ENCODE data around the gene TOP2A.

The TOP2A gene, protein sequence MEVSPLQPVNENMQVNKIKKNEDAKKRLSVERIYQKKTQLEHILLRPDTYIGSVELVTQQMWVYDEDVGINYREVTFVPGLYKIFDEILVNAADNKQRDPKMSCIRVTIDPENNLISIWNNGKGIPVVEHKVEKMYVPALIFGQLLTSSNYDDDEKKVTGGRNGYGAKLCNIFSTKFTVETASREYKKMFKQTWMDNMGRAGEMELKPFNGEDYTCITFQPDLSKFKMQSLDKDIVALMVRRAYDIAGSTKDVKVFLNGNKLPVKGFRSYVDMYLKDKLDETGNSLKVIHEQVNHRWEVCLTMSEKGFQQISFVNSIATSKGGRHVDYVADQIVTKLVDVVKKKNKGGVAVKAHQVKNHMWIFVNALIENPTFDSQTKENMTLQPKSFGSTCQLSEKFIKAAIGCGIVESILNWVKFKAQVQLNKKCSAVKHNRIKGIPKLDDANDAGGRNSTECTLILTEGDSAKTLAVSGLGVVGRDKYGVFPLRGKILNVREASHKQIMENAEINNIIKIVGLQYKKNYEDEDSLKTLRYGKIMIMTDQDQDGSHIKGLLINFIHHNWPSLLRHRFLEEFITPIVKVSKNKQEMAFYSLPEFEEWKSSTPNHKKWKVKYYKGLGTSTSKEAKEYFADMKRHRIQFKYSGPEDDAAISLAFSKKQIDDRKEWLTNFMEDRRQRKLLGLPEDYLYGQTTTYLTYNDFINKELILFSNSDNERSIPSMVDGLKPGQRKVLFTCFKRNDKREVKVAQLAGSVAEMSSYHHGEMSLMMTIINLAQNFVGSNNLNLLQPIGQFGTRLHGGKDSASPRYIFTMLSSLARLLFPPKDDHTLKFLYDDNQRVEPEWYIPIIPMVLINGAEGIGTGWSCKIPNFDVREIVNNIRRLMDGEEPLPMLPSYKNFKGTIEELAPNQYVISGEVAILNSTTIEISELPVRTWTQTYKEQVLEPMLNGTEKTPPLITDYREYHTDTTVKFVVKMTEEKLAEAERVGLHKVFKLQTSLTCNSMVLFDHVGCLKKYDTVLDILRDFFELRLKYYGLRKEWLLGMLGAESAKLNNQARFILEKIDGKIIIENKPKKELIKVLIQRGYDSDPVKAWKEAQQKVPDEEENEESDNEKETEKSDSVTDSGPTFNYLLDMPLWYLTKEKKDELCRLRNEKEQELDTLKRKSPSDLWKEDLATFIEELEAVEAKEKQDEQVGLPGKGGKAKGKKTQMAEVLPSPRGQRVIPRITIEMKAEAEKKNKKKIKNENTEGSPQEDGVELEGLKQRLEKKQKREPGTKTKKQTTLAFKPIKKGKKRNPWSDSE (N-terminal part only)

DNA sequence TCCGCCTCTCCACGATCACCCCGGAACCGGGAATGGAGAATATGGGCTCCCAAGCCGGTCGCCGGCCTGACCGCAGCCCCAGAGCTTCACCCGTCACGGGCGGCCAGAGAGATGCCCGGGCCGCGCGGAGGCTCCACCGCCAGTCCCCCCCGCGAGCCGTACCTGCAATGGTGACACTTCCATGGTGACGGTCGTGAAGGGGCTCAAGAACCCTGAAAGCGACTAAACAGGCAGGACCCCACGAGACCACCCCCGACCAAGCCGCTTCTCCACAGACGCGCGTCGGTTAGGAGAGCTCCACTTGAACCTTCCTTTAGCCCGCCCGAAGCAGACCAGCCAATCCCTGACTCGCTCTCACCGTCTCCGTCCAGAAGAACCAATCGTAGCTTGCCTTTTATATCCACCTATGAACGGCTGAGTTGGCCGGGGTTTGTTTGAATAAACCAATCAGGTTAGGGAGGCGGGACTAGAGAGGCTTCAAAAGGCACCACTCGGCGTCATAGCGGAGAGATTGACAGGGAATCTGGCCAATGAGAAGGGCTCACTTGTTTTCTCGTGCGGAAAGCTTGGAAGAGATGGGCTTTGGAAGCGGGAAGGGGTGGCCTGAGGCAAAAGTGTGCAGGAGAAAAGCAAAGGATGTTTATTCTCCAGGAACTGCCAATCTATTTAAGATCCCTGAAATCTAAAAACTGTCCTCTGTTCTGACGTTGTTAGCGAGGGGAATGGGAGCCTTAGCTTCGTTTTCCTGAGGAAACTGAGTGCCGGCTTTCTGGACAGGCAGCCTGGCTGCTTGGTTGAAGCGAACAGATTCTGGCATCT lies at the start of gene TOP2A:
Gene TOP2A (minus strand): TSS at position 288 of the 819 bp plus-strand sequence. CDS start 105 bp downstream, at position 183.
- DNase-seq: peak; percentile 99

DNA sequence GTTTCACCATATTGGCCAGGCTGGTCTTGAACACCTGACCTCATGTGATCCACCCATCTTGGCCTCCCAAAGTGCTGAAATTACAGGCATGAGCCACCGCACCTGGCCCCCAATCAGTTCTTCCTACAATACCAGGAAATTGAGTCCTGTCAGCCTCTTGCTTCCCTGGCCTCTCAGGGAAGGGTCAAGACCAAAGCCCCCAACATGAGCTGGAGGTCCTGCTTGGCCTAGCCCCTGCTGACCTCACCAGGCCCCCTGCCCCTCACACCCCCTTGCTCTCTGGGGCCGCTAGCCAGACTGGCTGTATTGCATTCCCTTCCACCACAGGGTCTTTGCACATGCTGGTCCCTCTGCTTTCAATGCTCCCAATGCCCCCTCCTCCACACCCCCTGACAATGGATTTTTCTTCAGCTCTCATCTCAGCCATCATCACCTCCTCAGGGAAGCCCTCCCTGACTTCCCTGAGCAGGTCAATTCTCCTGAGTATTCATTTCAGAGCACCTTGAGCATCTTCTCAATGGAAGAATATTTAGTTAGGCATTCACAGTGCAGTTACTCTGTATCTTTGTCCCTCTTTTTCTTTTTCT lies 49.7 kb upstream of the TOP2A start:
- no peak for DNase-seq

DNA sequence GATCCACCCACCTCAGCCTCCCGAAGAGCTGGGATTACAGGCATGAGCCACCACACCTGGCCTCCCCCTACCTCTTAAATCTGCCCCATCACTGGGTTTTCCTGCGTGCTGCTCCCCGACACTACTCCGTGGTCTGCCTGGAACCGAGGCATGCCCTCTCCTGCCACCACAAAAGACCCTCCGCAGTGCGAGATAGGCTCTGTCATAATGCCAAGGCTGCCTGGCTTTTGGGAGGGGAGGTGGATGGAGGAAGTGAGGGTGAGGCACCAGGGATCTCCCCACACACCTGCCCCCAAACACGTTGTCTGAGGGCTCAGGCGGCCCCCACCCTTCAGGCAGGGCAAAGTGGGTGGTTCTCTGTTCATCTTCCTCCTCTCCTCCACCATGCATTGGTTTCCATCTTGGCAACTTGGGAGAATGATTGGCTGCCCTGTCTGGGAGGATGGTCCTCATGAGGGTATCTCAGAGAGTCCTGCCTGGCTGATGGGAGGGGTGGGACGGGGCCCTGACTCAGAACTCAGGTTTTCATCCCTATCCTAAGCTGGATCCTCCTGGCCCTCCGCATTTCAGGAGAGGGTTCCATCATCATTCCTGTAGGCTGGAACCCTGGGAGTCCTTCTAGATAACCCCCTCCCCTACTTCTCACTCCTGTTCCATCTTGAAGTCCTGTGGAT lies 48.7 kb upstream of the TOP2A start:
- DNase-seq: no peak

DNA sequence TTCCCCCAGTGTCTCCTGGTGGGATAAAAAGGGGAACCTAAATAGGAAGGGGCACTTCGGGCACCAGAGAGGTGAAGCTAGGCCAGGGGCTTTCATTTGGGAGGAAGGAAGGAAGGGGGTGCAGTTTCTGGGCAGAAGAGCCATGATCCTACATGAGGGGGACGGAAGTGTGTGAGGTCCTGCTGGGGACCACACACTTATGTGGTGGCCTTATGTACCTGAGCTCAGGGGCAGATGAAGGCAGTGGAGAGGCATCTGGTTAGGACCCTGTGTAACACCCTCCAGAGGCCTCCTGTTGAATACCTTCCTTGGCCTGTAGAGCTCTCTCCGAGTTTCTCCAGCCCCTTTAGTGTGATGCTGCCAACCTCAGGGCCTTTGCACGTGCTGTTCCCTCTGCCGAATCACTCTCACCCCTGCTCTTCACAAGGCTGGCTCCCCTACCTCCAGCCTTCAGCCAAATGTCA lies 46.7 kb upstream of the TOP2A start:
- DNase-seq: no peak

DNA sequence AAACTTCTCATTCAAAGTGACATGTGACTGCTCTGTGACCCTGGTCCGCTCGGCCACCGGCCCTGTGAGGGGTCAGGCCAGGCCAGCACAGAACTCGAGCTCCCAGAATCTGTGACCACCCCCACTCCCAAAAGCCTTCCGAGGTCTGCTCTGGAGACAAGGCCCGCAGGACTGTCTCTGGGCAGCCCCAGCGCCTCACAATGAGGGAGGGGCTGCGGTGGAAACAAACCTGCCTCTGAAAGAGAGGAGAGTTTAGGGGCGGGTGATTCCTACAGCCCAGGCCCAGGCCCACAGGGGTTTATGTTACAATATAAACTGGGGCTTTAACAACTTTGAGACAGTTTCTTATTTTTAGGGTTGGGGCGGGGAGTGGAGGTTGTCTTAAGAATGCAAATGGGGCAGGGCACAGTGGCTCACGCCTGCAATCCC lies 45.4 kb upstream of the TOP2A start:
- DNase-seq: no peak

DNA sequence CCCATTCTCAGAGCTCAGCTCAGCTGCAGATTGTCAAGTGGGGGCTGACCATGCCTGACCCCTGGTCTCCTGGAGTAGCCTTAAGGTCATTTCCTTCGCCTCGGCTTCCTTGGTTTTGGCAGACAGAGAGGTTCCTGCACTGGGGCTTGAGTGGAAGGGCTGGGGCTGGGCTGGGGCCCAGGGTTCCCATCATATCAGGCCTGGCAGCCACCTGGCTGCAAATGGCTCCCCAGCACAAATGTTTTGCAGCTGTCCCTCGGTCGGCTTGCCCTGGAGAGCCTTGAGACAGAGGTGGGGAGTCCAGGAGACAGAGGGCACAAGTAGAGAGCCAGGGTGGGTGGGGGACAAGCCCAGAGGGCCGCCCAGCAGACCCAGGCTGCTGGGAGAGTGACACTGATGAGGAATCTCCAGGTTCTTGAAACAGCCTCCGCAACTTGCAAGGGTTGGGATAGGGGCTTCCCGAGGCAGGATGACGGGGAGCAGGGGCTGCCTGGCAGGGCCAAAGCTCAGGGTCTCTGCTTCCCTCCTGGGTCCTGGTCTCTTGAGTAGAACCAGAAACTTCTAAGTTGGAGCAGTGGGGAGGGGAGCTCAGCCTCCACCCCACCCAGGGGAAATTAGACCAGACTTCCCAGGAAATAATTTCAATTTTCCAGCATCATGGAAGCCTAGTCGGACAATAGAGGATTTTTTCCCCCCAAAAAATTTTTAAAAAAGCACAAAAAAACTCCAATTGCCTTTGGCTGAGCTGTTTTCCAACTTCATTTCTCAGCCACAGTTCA lies 44.8 kb upstream of the TOP2A start:
- DNase-seq: no peak

DNA sequence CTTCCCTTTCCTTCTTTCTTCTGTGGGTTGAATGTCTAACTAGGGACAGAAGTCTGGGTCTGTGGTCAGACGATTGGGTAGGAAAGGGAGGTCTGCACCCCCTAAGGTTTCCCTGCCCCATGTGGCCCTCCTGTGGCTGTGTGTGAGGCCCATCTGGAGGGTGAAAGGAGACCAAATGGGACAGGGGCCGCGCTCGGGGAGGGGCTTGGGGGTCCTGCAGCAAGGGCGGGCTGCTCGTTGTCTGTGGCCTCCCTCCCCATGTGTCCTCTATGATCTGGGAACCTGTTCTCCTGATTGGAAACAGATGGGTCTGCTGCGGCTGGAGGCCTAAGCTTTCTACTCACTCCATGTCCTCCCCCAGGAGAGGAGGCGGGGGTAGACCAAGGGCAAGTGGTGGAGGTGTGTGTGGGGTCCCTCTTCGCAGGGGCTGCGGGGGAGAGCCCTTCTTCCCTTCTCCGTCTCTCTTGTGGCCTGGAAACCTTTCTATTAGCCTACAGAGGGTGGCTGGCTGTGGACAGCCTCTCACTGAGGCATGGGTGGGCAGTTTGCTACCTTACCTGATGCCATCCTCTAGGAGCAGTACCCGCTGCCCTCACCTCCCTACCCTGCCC lies 44.1 kb upstream of the TOP2A start:
- DNase-seq: no peak

DNA sequence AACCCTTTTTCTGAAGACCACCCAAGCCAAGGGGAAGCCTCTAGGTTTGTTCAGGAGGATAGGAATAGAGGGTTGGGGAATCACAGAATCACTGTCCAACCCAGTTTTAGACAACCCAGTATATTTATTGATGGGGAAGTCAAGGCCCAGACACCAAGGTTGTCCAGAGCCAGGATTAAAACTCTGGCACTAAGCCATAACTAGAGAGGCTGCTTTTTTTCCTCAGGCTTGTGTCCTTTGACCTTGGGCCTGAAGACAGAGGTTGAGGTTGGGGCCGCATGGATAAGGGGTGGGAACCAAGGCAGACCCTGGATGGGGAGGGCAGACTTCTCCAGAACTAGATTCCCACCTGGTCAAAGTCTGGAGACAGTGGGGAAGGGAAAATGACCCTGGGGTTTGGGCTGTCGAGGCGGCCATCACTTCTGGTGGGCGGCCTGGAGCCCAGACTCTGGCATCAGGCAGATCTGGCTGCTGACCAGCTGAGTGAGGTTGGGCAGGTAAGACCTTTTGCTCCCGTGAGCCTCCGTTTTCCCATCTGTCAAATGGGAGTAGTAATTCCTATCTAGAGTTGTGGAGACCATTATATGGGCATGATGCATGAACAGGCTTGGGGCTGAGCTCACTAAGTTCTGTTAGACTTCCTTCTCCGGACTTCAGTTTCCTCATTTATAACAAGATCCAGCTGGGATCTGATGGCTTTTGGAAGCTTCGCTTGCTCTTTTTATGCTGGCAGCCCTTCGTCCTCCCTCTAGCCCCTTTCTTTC lies 43.5 kb upstream of the TOP2A start:
- no peak for DNase-seq

DNA sequence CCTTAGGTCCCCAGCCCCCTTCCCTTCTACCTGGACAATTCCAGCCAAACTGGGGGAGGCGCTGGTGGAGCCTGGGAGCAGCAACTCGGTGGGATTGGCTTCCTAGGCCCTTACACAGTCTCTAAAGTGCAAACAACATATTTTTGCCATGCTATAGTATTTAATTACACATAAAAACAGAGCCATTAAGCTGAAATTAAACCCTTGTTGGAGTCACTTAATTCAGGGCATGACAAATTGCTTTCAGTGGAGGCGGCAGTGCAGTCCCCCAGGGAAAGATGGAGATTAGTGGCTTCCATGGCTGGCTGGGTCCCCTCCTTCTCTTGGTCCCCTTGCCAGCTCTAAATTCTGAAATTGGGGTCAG lies 42.9 kb upstream of the TOP2A start:
- DNase-seq: no peak

DNA sequence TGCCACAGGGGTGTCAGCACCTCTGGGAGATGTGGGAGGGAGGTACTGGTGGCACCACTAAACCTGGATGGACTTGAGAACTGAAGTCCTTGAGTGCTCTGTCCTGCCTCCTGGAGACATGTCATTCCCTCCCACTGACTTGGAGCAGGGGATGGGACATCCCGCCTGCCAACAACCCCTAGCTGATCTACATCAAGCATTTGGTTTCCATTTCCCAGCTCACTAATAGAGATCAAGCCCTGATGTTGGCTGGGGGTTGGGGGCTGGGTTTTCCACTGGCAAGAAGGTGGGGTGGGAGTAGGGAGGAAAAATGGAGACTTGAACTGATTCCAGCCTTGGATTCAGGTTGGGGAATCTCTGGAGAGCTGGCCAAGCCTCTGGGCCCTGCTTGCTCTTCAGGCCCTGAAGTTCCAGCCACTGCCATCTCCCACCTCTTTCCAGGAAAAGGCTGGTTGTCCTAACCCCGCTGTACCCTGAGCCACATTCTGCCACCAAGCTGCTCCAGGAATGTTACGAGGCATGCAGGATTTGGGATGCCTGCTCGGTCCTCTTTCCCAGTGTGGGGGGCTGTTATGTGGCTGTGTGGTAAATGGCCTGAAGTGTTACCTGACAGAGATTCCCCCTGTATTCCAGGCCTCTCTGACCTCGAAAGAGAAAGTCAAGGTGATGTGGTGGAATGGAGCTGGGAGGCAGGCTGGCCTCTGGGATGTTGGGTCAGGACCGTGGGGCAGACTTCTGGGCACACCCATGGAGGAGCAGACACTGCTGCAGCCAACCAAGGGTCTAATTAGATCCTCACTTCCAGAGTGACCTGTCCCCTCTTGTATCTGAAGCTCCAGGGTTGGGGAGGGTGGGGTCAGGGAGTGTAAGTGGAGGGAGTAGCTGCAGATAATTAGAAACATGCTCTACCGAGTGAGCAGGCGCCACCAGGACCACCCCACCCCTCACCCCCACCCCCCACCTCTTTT lies 42.2 kb upstream of the TOP2A start:
- DNase-seq: no peak

DNA sequence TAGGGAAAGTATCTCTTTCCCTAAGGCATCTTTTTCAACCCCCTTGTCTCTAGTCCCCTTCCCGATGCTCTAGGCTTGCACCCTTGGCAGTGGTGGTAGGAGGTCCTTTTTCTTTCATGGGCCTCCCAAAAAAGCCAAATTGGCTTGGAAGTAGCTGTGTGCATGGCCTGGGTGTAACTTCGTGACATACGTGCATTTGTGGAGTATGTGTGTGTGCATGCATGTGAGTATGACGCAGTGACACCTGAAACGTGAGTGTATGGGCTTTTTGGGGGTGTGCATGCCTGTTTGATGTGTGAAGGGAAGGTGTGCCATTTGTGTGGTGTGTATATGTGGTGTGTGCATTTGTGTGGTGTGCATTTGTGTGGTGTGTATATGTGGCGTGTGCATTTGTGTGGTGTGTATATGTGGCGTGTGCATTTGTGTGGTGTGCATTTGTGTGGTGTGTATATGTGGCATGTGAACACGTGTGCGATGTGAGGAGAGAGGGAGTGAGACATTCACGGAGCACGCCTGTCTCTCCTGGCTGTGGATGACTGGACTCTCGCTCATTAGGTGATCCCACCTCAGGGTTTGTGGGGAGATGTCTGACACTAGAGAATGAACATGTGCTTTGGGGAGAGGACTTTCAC lies 41.3 kb upstream of the TOP2A start:
- no peak for DNase-seq

DNA sequence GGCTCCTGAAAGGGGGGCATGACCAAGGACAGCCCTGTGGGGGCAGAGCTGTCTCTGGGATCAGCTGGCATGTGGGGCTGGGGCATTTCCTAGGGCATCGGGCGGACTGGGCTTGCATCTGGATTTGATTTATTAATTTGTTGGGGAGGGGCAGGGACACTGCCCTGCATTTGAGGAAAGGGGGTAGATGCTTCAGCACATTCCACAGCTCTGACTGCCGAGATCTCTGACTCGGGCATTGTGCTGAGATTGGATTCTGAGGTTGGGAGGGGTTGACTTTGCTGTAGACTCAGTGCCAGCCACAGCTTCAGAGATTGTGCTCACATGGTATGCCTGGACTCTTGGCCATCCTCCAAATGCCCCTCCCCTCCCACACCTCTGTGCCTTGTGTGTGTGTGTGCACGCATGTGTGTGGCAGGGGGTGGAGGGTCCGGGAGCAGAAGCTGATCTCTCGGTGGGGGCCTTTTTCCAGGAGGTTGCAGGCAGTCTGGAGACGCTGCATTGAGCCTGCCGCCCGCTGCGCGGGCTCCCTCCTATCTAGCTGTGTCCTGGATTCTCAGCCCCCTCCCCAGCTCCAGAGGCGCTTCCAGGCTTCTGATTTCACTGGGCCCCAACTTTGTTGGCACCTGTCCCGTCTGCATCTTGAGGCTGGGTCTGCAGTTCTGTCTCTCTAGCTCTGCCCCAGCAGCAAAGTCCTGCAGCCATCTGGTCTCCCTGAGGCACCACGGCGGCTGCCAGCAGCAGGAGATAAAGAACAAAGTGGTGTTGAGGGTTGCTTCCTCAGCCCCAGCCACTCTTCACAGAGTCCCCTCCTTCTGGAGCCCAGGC lies 40.5 kb upstream of the TOP2A start:
- DNase-seq: no peak

DNA sequence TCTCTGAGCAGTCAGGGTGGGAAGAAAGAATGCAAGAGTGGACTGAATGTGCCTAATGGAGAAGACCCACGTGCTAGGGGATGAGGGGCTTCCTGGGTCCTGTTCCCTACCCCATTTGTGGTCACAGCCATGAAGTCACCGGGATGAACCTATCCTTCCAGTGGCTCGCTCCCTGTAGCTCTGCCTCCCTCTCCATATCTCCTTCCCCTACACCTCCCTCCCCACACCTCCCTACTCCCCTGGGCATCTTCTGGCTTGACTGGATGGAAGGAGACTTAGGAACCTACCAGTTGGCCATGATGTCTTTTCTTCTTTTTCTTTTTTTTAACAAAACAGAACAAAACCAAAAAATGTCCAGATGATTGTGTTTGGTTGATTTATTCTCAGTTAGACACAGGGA lies 39.7 kb upstream of the TOP2A start:
- no peak for DNase-seq

DNA sequence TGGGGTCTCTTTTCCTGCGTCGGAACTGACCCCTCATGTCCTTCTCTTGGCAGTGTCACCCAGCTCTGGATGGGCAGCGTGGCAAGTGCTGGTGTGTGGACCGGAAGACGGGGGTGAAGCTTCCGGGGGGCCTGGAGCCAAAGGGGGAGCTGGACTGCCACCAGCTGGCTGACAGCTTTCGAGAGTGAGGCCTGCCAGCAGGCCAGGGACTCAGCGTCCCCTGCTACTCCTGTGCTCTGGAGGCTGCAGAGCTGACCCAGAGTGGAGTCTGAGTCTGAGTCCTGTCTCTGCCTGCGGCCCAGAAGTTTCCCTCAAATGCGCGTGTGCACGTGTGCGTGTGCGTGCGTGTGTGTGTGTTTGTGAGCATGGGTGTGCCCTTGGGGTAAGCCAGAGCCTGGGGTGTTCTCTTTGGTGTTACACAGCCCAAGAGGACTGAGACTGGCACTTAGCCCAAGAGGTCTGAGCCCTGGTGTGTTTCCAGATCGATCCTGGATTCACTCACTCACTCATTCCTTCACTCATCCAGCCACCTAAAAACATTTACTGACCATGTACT lies 38.8 kb upstream of the TOP2A start:
- no peak for DNase-seq

DNA sequence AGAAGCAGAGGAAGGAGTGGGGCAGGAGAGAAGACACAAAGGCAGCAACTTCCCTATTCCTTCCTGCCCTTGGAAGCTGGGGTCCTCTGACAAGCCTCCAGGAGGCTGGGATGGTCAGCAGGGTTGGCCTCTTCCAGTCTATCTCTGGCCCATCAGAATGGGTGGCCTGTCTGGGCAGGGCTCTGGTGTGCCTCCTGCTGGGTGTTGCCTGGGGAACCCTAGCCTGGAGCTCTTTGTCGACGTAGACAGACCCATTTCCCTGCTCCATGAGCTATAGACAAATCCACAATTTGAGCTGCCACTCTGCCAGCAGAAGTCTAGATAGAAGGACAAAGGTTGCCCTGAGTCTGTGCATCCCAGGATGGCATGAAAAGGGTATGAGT lies 36.9 kb upstream of the TOP2A start:
- no peak for DNase-seq

Data from SIG-M5 (cell line).